SK-N-SH treated with all-trans-retinoic acid at 6 μM for 48 hours (cell line): ENCODE data around the gene SLC25A41.

Source experiments
- ATAC-seq: fragments of 200-7000 bp; cut with Tn5 transposase; 3 replicates; pipeline ENCODE4 v1.9.1; 2020; ENCODE audit warnings: mild to moderate bottlenecking, moderate library complexity
- ARNTL ChIP-seq: fragments of 450-650 bp; formaldehyde crosslinking; IDR thresholded peaks from 2 replicates; pipeline ENCODE4 v1.5.0; 2020; ENCODE audit warnings: low read depth, mild to moderate bottlenecking, moderate library complexity, borderline replicate concordance
- BACH2 ChIP-seq: fragments of 250-450 bp; sonication (Bioruptor Pico); IDR thresholded peaks from 2 replicates; pipeline ENCODE4 v1.9.0; 2021; ENCODE audit warnings: mild to moderate bottlenecking, borderline replicate concordance
- CSDC2 ChIP-seq: fragments of 250-450 bp; sonication (Bioruptor Pico); IDR thresholded peaks from 2 replicates; pipeline ENCODE4 v1.5.0; 2020; ENCODE audit warnings: mild to moderate bottlenecking, moderate library complexity
- ESRRG ChIP-seq: fragments of 250-450 bp; sonication (Bioruptor Pico); IDR thresholded peaks from 2 replicates; pipeline ENCODE4 v1.6.1; 2021; ENCODE audit warnings: mild to moderate bottlenecking
- ISL1 ChIP-seq: fragments of 250-450 bp; sonication (Bioruptor Pico); IDR thresholded peaks from 2 replicates; pipeline ENCODE4 v2.1.2; 2022; ENCODE audit warnings: mild to moderate bottlenecking, moderate library complexity
- OSR1 ChIP-seq: fragments of 250-450 bp; sonication (Bioruptor Pico); IDR thresholded peaks from 2 replicates; pipeline ENCODE4 v1.8.0; 2022; ENCODE audit warnings: moderate library complexity, mild to moderate bottlenecking, inconsistent platforms
- PPARA ChIP-seq: fragments of 250-450 bp; sonication (Bioruptor Pico); IDR thresholded peaks from 2 replicates; pipeline ENCODE4 v1.5.0; 2020; ENCODE audit warnings: mild to moderate bottlenecking, borderline replicate concordance
- SNAI2 ChIP-seq: fragments of 250-450 bp; sonication (Bioruptor Pico); IDR thresholded peaks from 2 replicates; pipeline ENCODE4 v1.5.0; 2020; ENCODE audit warnings: mild to moderate bottlenecking, moderate library complexity
- TCF4 ChIP-seq: fragments of 250-450 bp; sonication (Bioruptor Pico); IDR thresholded peaks from 2 replicates; pipeline ENCODE4 v1.8.0; 2021; ENCODE audit warnings: mild to moderate bottlenecking, moderate library complexity, borderline replicate concordance
- TOX ChIP-seq: fragments of 250-450 bp; sonication (Bioruptor Pico); IDR thresholded peaks from 2 replicates; pipeline ENCODE4 v1.8.0; 2021; ENCODE audit warnings: mild to moderate bottlenecking, moderate library complexity, borderline replicate concordance
- ZC3H10 ChIP-seq: fragments of 250-450 bp; sonication (Bioruptor Pico); IDR thresholded peaks from 2 replicates; pipeline ENCODE4 v1.5.1; 2021; ENCODE audit warnings: mild to moderate bottlenecking, moderate library complexity
- ZFP30 ChIP-seq: fragments of 450-650 bp; formaldehyde crosslinking; IDR thresholded peaks from 2 replicates; pipeline ENCODE4 v1.5.0; 2022; ENCODE audit warnings: mild to moderate bottlenecking, moderate library complexity
- ZNF565 ChIP-seq: fragments of 450-650 bp; formaldehyde crosslinking; conservative IDR thresholded peaks from 2 replicates; pipeline ENCODE4 v1.5.0; 2020; ENCODE audit warnings: low read depth, mild to moderate bottlenecking, moderate library complexity
- ZNF70 ChIP-seq: fragments of 450-650 bp; formaldehyde crosslinking; IDR thresholded peaks from 2 replicates; pipeline ENCODE4 v1.5.0; 2020; ENCODE audit warnings: mild to moderate bottlenecking, moderate library complexity
- ZNF8 ChIP-seq: fragments of 450-650 bp; formaldehyde crosslinking; IDR thresholded peaks from 2 replicates; pipeline ENCODE4 v1.5.0; 2020; ENCODE audit warnings: mild to moderate bottlenecking, moderate library complexity
- TF ChIP-seq, protein P1 (sequence below): fragments of 250-450 bp; sonication (Bioruptor Pico); IDR thresholded peaks from 2 replicates; pipeline ENCODE4 v1.8.0; 2021; ENCODE audit warnings: low read depth, mild to moderate bottlenecking, moderate library complexity, borderline replicate concordance
- TF ChIP-seq, protein P2 (sequence below): fragments of 250-450 bp; sonication (Bioruptor Pico); IDR thresholded peaks from 2 replicates; pipeline ENCODE4 v1.8.0; 2020; ENCODE audit warnings: mild to moderate bottlenecking, moderate library complexity, borderline replicate concordance
- TF ChIP-seq, protein P3 (sequence below): fragments of 250-450 bp; sonication (Bioruptor Pico); IDR thresholded peaks from 2 replicates; pipeline ENCODE4 v1.5.1; 2020; ENCODE audit warnings: low read depth, mild to moderate bottlenecking, moderate library complexity
- TF ChIP-seq, protein P4 (sequence below): fragments of 250-450 bp; sonication (Bioruptor Pico); IDR thresholded peaks from 2 replicates; pipeline ENCODE4 v1.5.1; 2021; ENCODE audit warnings: mild to moderate bottlenecking, moderate library complexity
- TF ChIP-seq, protein P5 (sequence below): fragments of 250-450 bp; sonication (Bioruptor Pico); IDR thresholded peaks from 2 replicates; pipeline ENCODE4 v1.5.0; 2020; ENCODE audit warnings: mild to moderate bottlenecking, moderate library complexity

Gene SLC25A41

DNA sequence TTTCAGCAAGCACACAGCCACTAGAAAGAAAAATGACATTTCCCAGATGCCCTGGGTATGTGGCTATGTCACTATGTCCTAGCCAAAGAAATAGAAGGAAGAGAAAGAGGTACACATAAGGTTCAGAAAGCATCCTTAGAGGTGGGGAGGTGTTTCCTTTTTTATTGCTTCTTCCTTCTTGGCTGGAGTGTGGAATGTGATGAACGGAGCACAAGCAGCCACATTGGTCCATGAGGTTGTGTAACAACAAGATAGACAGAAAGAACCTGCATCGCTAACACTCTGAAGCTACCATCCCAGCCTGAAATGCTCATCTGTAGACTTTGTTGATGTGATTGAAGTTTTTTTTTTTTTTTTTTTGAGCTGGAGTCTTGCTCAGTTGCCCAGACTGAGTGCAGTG is 19.3 kb upstream of the SLC25A41 start:
- TF ChIP-seq ARNTL (CRISPR knock-in tag) (no peak), ESRRG (CRISPR knock-in tag) (no peak), ZFP30 (CRISPR knock-in tag) (no peak), ISL1 (CRISPR knock-in tag) (no peak), SNAI2 (CRISPR knock-in tag) (no peak), CSDC2 (CRISPR knock-in tag) (no peak), ZC3H10 (CRISPR knock-in tag) (no peak), TOX (CRISPR knock-in tag) (no peak), ZNF565 (no peak), TCF4 (CRISPR knock-in tag) (no peak)
- TF ChIP-seq, protein P1, sequence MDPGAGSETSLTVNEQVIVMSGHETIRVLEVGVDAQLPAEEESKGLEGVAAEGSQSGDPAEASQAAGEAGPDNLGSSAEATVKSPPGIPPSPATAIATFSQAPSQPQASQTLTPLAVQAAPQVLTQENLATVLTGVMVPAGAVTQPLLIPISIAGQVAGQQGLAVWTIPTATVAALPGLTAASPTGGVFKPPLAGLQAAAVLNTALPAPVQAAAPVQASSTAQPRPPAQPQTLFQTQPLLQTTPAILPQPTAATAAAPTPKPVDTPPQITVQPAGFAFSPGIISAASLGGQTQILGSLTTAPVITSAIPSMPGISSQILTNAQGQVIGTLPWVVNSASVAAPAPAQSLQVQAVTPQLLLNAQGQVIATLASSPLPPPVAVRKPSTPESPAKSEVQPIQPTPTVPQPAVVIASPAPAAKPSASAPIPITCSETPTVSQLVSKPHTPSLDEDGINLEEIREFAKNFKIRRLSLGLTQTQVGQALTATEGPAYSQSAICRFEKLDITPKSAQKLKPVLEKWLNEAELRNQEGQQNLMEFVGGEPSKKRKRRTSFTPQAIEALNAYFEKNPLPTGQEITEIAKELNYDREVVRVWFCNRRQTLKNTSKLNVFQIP, result no peak
- TF ChIP-seq, protein P2, sequence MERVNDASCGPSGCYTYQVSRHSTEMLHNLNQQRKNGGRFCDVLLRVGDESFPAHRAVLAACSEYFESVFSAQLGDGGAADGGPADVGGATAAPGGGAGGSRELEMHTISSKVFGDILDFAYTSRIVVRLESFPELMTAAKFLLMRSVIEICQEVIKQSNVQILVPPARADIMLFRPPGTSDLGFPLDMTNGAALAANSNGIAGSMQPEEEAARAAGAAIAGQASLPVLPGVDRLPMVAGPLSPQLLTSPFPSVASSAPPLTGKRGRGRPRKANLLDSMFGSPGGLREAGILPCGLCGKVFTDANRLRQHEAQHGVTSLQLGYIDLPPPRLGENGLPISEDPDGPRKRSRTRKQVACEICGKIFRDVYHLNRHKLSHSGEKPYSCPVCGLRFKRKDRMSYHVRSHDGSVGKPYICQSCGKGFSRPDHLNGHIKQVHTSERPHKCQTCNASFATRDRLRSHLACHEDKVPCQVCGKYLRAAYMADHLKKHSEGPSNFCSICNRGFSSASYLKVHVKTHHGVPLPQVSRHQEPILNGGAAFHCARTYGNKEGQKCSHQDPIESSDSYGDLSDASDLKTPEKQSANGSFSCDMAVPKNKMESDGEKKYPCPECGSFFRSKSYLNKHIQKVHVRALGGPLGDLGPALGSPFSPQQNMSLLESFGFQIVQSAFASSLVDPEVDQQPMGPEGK (CRISPR knock-in tag), result no peak
- TF ChIP-seq, protein P3, sequence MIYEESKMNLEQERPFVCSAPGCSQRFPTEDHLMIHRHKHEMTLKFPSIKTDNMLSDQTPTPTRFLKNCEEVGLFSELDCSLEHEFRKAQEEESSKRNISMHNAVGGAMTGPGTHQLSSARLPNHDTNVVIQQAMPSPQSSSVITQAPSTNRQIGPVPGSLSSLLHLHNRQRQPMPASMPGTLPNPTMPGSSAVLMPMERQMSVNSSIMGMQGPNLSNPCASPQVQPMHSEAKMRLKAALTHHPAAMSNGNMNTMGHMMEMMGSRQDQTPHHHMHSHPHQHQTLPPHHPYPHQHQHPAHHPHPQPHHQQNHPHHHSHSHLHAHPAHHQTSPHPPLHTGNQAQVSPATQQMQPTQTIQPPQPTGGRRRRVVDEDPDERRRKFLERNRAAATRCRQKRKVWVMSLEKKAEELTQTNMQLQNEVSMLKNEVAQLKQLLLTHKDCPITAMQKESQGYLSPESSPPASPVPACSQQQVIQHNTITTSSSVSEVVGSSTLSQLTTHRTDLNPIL, result no peak
- TF ChIP-seq, protein P4, sequence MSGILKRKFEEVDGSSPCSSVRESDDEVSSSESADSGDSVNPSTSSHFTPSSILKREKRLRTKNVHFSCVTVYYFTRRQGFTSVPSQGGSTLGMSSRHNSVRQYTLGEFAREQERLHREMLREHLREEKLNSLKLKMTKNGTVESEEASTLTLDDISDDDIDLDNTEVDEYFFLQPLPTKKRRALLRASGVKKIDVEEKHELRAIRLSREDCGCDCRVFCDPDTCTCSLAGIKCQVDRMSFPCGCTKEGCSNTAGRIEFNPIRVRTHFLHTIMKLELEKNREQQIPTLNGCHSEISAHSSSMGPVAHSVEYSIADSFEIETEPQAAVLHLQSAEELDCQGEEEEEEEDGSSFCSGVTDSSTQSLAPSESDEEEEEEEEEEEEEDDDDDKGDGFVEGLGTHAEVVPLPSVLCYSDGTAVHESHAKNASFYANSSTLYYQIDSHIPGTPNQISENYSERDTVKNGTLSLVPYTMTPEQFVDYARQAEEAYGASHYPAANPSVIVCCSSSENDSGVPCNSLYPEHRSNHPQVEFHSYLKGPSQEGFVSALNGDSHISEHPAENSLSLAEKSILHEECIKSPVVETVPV (CRISPR knock-in tag), result no peak
- no peak for ATAC-seq

DNA sequence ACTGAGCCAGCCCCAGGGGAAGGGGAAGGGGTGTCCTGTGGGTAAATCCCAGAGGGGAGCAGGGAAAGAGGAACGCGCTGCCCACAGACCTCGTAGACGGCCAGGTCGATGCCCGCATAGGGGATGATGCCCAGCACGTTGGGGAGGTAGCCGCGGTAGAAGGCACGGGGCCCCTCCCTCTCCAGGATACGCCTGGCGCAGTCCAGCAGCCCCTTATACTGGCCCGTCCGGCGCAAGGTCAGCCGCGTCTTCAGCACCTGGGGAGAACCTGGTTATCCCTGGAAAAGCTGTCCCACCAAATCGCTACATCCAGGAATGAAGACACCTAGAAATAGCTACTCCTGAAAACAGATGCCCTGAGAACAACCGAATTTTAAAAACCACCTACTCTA is 18.7 kb upstream of the SLC25A41 start:
- no peak for ATAC-seq
- TF ChIP-seq SNAI2 (CRISPR knock-in tag) (no peak), BACH2 (no peak), TCF4 (CRISPR knock-in tag) (no peak), PPARA (no peak), CSDC2 (CRISPR knock-in tag) (no peak), ZNF70 (CRISPR knock-in tag) (no peak), ZNF8 (CRISPR knock-in tag) (no peak), ARNTL (CRISPR knock-in tag) (no peak), TOX (CRISPR knock-in tag) (no peak), OSR1 (CRISPR knock-in tag) (no peak)
- TF ChIP-seq, protein P5, sequence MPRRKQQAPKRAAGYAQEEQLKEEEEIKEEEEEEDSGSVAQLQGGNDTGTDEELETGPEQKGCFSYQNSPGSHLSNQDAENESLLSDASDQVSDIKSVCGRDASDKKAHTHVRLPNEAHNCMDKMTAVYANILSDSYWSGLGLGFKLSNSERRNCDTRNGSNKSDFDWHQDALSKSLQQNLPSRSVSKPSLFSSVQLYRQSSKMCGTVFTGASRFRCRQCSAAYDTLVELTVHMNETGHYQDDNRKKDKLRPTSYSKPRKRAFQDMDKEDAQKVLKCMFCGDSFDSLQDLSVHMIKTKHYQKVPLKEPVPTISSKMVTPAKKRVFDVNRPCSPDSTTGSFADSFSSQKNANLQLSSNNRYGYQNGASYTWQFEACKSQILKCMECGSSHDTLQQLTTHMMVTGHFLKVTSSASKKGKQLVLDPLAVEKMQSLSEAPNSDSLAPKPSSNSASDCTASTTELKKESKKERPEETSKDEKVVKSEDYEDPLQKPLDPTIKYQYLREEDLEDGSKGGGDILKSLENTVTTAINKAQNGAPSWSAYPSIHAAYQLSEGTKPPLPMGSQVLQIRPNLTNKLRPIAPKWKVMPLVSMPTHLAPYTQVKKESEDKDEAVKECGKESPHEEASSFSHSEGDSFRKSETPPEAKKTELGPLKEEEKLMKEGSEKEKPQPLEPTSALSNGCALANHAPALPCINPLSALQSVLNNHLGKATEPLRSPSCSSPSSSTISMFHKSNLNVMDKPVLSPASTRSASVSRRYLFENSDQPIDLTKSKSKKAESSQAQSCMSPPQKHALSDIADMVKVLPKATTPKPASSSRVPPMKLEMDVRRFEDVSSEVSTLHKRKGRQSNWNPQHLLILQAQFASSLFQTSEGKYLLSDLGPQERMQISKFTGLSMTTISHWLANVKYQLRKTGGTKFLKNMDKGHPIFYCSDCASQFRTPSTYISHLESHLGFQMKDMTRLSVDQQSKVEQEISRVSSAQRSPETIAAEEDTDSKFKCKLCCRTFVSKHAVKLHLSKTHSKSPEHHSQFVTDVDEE (CRISPR knock-in tag), result no peak
- TF ChIP-seq, protein P2 (CRISPR knock-in tag), result no peak
- TF ChIP-seq, protein P4 (CRISPR knock-in tag), result no peak
- TF ChIP-seq, protein P1, result no peak
- TF ChIP-seq, protein P3, result no peak
